Stimulated activated CD4-positive, alpha-beta T cell treated with anti-CD3 and anti-CD28 coated beads, Interleukin-1b, Interleukin-23, amount 100 ng/mL, for 48 hours (primary cell): ENCODE results near the gene EEF2KMT.

Experiments
- DNase-seq: peaks from one replicate; pipeline ENCODE4 v3.0.0-alpha.2; 2020

EEF2KMT gene

GRCh38 chr16:5040451-5040850, 57.1 kb downstream of the EEF2KMT start:
- no peak for DNase-seq

- DNase-seq, result no peak
These were observed 61.1 kb downstream of the EEF2KMT start for GRCh38 chr16:5036228-5037156.

GRCh38 chr16:5035909-5036227, 61.7 kb downstream of the EEF2KMT start:
- no peak for DNase-seq
